CD4-positive, alpha-beta T cell treated with Interleukin-4 for 4 hours (primary cell): ENCODE data around the gene NRARP.

ENCODE experiments used
- DNase-seq: peaks from one replicate; pipeline ENCODE4 v3.0.0-alpha.2; 2020

The NRARP gene

GRCh38 chr9:137321726-137322361 lies 19.8 kb upstream of the NRARP start:
- no peak for DNase-seq

DNA sequence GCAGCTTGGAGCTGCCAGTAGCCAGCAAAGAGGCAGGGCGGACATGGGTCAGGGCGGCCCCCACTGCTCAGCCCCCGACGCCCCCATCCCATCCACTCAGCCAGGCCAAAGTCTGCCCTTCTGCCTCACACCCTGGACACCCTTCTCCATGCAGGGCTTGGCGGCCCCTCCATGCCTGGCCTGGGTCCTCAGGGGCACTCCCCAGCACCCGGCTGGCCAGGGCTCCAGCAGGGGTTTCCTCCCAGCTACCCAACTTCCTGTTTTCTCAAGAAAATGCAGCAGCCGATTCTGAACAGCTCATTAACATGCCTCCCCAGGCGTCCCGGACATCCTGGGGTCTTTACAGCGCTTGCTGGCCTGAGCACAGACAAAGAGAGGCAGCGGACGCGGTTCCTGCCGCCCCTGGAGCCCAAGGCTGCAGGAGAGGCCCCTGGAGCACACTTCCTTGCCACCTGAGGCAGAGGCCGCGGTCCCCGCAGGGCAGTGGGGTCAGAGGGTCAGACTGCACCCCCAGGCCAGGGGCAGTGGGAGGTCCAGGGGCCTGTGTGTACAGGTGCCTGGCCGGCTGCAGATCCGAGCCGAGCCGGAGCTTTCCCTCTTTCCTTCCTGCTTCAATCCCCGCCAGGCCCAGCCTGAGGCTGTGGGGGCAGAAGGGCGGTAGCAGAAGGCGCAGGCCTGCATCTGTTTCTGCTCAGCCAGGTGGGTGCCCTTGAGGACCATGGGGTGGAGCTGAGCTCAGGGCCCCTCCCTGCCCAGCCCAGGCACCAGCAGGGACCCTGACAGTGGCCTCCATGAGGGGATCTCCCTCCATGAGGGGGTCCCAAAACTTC lies 18.7 kb upstream of the NRARP start:
- peak; percentile 39 for DNase-seq

DNA sequence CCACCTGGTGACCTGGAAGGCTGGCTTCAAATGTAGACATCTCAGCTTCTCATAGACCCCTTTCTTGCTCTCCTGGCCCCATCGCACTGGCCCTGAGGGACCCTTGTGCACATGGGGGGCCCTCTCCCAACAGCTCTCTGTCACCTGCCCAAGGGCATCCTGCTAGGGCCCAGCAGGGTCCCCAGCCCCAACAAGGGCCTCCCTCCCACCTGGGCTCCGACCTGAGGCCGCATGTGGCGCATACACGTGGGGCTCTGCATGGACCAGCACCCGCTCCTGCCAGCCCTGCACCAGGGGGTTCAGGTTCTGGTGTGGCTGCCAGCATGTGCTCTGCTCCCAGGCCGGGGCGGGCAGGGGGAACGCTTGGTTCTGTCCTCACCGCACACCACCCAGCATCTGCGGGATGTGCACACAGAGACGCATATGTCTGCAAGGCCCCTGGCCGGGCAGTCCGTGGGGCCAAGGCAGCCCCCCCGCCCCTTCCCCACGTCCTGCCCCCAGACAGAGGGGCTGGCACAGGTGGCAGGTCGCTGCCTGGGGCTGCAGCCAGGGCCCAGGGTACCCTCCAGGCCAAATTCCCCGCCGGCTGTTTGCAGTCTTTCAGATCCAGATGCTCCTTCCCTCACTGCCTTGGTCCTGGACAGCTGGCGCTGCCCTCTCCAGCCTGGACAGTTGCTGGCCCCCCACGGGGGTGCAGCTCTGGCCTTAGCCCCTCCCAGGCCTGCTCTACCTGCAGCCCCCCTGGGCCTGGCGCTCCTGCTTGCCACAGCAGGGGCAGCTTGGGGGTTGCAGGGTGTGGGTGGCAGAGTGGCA lies 17.9 kb upstream of the NRARP start:
- DNase-seq, result no peak

GRCh38 chr9:137319011-137319738 lies 17.1 kb upstream of the NRARP start:
- DNase-seq, result no peak

- DNase-seq, result no peak
Observed at GRCh38 chr9:137318602-137319001, 16.5 kb upstream of the NRARP start.

DNA sequence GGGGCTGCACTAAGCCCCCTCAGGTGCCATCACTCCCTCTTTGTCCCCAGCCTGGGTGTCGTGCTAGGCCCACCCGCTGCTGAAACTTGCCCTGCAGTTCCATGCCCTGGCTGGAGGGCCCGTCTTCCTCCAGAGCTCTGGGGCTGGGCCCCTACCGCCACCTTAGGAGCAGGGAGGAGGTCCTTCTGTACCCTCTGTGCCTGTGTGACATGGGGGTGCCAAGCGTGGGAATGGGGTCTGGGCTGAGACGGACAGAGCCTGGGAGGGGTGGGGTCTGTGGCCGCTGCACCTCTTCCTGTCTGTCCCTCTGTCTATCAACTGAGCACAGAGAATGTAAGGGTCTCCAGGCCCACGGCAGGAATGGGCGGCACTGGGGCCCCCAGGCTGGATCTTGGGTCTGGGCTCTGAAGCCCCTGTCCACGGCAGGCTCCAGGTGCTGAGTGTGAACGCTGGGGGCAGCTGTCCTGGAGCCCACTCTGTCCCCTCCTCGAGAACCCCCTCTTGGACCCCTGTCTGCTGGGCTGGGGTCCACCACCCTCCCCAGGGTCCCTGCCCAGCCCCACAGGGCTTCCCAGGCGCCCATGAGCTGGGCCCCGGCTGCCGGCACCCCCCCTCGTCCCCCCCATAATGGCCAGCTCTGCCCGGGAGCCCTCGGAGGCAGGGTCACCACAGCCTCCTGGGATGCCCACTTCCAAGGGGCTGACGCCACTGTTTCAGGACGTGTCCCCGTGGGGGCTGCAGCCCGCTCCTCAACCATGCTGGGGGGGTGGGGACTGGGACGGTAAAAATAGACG lies 15.8 kb upstream of the NRARP start:
- DNase-seq, result no peak

- no peak for DNase-seq
Observed at GRCh38 chr9:137317021-137317717, 15.1 kb upstream of the NRARP start.

- no peak for DNase-seq
Observed at GRCh38 chr9:137316012-137316981, 14.2 kb upstream of the NRARP start.

DNA sequence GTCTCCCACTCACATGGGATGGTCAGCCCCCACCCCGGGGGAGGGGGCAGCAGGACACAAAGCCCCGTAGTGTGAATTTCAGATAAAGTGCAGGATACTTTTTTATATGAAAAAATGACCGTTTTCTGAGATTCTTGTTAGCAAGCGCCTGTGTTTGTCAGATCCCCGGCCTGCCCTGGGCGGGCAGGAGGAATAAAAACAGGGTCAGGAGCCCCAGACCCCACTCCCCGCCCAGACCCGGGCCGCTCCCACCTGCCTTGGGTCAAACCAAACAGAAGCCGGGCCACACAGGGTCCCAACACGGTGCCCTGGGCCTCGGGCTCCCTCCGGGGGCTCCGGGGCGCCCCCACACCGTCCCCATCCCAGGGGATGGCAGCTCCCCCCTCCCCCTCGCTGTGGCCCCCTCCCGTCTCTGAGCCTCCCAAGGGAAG lies 13.5 kb upstream of the NRARP start:
- DNase-seq, result no peak

- DNase-seq, result no peak
Observed at GRCh38 chr9:137314561-137315560, 12.8 kb upstream of the NRARP start.

GRCh38 chr9:137313956-137314560 lies 12.0 kb upstream of the NRARP start:
- no peak for DNase-seq

- DNase-seq, result no peak
Observed at GRCh38 chr9:137313326-137313936, 11.4 kb upstream of the NRARP start.

DNA sequence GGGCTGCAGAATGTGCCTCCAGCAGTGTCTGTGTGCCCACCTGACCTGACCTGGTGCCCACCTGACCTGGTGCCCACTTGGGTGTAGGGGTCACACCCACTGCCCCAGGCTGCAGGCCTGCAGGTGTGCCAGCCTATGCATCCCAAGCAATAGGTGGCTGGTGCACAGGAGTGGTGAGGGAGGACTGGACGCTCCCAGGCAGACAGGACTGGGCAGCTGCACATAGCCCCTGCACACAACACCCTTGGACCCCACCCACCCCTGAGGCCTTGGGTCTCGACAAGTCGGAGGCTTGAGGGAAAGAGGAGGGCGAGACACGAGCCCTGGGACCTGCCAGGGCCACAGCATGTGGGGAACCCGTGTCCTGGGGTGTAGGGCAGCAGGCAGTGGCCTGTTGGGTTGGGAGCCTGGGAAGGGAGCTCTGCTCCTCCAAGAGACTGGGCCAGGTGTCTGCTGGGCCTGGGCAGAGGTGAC lies 10.8 kb upstream of the NRARP start:
- no peak for DNase-seq

DNA sequence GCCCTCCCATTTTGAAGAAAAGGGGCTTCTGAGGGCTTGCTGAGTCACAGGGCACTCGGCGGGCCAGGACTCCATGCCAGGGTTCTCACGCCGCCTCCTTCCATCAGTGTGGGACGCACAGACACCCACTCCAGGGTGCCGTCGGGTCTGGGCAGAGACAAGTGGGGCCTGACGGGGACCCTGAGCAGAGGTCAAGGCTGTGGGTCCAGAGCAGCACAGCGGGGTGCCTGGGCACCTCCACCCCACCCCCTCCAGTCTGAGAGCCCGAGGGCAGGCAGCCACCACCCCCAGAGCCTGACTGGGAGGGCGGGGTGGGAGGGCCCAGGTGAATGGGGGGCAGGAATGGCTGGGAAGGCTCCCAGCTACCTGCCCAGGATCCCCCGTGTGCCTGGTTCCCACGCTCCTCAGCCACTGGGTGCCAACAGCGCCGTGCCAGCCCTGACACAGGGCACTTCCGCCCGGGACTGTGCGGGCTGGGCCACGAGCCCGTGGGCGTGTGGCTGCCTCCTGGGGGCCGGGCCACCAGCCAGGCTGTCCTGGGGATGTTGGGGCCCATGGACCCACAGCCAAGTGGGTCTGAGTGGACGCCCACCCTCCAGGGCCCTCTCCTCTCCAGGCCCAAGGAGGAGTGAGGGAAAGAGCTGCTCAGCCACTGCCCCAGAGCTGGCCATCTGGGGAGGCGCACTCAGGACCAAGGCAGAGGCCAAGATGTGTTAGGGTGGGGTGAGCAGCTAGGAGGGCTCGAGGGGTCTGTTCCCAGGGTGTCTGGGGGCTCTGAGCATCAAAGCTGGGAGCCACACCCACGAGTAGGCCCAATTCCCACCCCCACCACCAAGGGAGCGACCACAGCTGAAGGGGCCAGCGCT lies 10.1 kb upstream of the NRARP start:
- no peak for DNase-seq

GRCh38 chr9:137311171-137311985 lies 9.3 kb upstream of the NRARP start:
- DNase-seq, result no peak
